Activated CD8-positive, alpha-beta memory T cell treated with anti-CD3 and anti-CD28 coated beads, Interleukin-2, amount 50 U/mL, for 1 hour (primary cell): ENCODE data around the gene ACBD3.

Experiments
- DNase-seq: peaks from one replicate; pipeline ENCODE4 v3.0.0-alpha.2; 2020; ENCODE audit errors: extremely low read depth

Gene ACBD3

GRCh38 chr1:226134170-226135058, 52.1 kb downstream of the ACBD3 start:
- no peak for DNase-seq

GRCh38 chr1:226133504-226134123, 52.9 kb downstream of the ACBD3 start:
- DNase-seq, result no peak

GRCh38 chr1:226132728-226133503, 53.6 kb downstream of the ACBD3 start:
- DNase-seq, result no peak

GRCh38 chr1:226131639-226132038, 54.9 kb downstream of the ACBD3 start:
- DNase-seq, result no peak

GRCh38 chr1:226129230-226129629, 57.3 kb downstream of the ACBD3 start:
- DNase-seq, result no peak

- no peak for DNase-seq
Measured at GRCh38 chr1:226128487-226129075, 58.0 kb downstream of the ACBD3 start.

- no peak for DNase-seq
Measured at GRCh38 chr1:226126824-226127569, 59.5 kb downstream of the ACBD3 start.

- no peak for DNase-seq
Measured at GRCh38 chr1:226125831-226126230, 60.7 kb downstream of the ACBD3 start.

- peak; percentile 54 for DNase-seq
Measured at GRCh38 chr1:226125097-226125630, 61.4 kb downstream of the ACBD3 start.

- DNase-seq, result no peak
Measured at GRCh38 chr1:226123591-226124471, 62.7 kb downstream of the ACBD3 start.

GRCh38 chr1:226123212-226123560, 63.4 kb downstream of the ACBD3 start:
- no peak for DNase-seq

GRCh38 chr1:226121587-226122400, 64.7 kb downstream of the ACBD3 start:
- peak; percentile 22 for DNase-seq

GRCh38 chr1:226121049-226121586, 65.4 kb downstream of the ACBD3 start:
- no peak for DNase-seq

- no peak for DNase-seq
Measured at GRCh38 chr1:226120398-226120797, 66.1 kb downstream of the ACBD3 start.

GRCh38 chr1:226119169-226119568, 67.4 kb downstream of the ACBD3 start:
- DNase-seq, result no peak

- DNase-seq, result no peak
Measured at GRCh38 chr1:226118357-226118756, 68.2 kb downstream of the ACBD3 start.

GRCh38 chr1:226117330-226117729, 69.2 kb downstream of the ACBD3 start:
- DNase-seq, result no peak

- no peak for DNase-seq
Measured at GRCh38 chr1:226116673-226117072, 69.9 kb downstream of the ACBD3 start.

- DNase-seq, result no peak
Measured at GRCh38 chr1:226112626-226113025, 73.9 kb downstream of the ACBD3 start.
